Body of pancreas (tissue), 4 donors: ENCODE data around the gene CST3. TPM values are rescaled to one million over a fixed set of nuclear protein-coding genes. Genes with fewer than 3 reads are reported as not detected.
"Not testable (repeated sequence)": the region's sequence is repeated elsewhere in the genome, so short reads cannot be mapped to it uniquely, and the experiment has no call there.

Experiments
- ATAC-seq: fragments of 150-250 bp; one replicate; pipeline ENCODE4 v1.9.1; 2016
- DNase-seq, 4 donors: peaks; one replicate each; pipeline ENCODE4 v3.0.0-alpha.2; 2019
- H3K27ac ChIP-seq, 4 donors: fragments of 200-600 bp; sonication (generic); 1 replicate in 3 of 4; 2 replicates in 1 of 4; pipeline versions ENCODE4 v1.5.1 to v1.6.1; 2016 to 2019; ENCODE audit warnings: mild to moderate bottlenecking in 1 of 4, mixed read lengths in 1 of 4, moderate library complexity in 1 of 4
- H3K27me3 ChIP-seq, 2 donors: fragments of 200-600 bp; sonication (generic); one replicate each; pipeline ENCODE4 v1.6.0; 2016; ENCODE audit warnings: mild to moderate bottlenecking in 1 of 2
- H3K36me3 ChIP-seq, 2 donors: fragments of 200-600 bp; sonication (generic); replicated peaks in 1 of 2; 2 replicates each; pipeline ENCODE4 v1.5.1; 2016; ENCODE audit warnings: low read depth in 2 of 2; ENCODE audit not compliant: insufficient read depth in 1 of 2
- H3K4me1 ChIP-seq: fragments of 200-600 bp; sonication (generic); one replicate; pipeline ENCODE4 v1.6.0; 2016
- H3K4me3 ChIP-seq, 2 donors: fragments of 200-600 bp; sonication (generic); 1 replicate in 1 of 2; 2 replicates in 1 of 2; pipeline ENCODE4 v1.5.1; 2016 to 2019
- H3K9me3 ChIP-seq, 3 donors: fragments of 200-600 bp; sonication (generic); 1 replicate in 2 of 3; 2 replicates in 1 of 3; pipeline ENCODE4 v1.5.1; 2016
- POLR2A ChIP-seq, 3 donors: fragments of 450-650 bp; IDR thresholded peaks; one replicate each; pipeline ENCODE4 v1.6.1; 2016; ENCODE audit warnings: antibody characterized with exemption in 3 of 3, mild to moderate bottlenecking in 2 of 3
- WGBS, 2 donors: methylation state at CpG; one replicate each; pipeline ENCODE4 v1.1.5; 2017; 5-methylcytosine and 5-hydroxymethylcytosine counted together
- intact Hi-C: fragments of 100-400 bp; cut with DNase I; formaldehyde crosslinking; loops from one replicate; pipeline ENCODE4 v1.15.1; 2023
- total RNA-seq, 2 donors: library from RNA; depleted of rRNA; stranded (reverse); fragments of >200 nt; gene quantifications; one replicate each; pipeline ENCODE4 v1.1.0, GENCODE V29; 2016
- TF ChIP-seq, protein P1 (sequence below), 7 experiments: fragments of 450-650 bp in 4 of 7; fragments of 200-600 bp in 3 of 7; sonication (generic) in 3 of 7; IDR thresholded peaks; one replicate each; pipeline ENCODE4 v1.5.1; 2016 to 2019; ENCODE audit warnings: antibody characterized with exemption in 7 of 7

CST3 gene
- total RNA-seq, 2 donors from 2014 or later = 491 to 654 TPM

DNA sequence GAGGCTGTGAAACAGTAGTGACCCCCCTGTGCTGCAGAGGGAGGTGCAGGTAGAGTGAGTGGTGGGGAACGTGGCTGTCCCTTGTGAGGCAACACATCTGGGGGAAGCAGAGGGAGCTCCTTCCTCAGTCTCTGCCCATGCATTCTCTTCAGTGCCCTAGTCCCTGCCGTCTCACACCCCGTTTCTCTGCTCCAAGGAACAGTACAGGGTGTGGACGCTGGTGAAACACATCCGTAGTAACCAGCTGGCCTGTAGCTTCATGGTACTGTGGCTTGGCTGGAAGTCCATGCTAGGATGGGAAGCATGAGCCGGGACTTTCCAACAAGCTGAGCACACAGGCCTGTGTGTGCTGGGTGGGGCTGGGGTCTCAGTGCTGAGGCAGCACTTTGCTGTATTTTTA, 25.4 kb upstream of the CST3 start:
- ATAC-seq = no peak
- Histone ChIP-seq H3K4me1 (peaks cover 7% of the 10 kb centered on the region), H3K27me3 (no peaks in the 10 kb centered on the region), H3K27ac (no peak overlapping the region), H3K4me3 (no peak overlapping the region), H3K36me3 (no peaks in the 10 kb centered on the region), H3K9me3 (no peaks in the 10 kb centered on the region)
- WGBS, 2 donors = 64 to 88% methylated on average over 6 of the region's 6 CpGs
- intact Hi-C loops = no loop called here
- no peak for DNase-seq
- no peak for TF ChIP-seq POLR2A (IDR thresholded peaks at IDR 0.05)
- TF ChIP-seq, protein P1, sequence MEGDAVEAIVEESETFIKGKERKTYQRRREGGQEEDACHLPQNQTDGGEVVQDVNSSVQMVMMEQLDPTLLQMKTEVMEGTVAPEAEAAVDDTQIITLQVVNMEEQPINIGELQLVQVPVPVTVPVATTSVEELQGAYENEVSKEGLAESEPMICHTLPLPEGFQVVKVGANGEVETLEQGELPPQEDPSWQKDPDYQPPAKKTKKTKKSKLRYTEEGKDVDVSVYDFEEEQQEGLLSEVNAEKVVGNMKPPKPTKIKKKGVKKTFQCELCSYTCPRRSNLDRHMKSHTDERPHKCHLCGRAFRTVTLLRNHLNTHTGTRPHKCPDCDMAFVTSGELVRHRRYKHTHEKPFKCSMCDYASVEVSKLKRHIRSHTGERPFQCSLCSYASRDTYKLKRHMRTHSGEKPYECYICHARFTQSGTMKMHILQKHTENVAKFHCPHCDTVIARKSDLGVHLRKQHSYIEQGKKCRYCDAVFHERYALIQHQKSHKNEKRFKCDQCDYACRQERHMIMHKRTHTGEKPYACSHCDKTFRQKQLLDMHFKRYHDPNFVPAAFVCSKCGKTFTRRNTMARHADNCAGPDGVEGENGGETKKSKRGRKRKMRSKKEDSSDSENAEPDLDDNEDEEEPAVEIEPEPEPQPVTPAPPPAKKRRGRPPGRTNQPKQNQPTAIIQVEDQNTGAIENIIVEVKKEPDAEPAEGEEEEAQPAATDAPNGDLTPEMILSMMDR (IDR thresholded peaks at IDR 0.05) = no peak

DNA sequence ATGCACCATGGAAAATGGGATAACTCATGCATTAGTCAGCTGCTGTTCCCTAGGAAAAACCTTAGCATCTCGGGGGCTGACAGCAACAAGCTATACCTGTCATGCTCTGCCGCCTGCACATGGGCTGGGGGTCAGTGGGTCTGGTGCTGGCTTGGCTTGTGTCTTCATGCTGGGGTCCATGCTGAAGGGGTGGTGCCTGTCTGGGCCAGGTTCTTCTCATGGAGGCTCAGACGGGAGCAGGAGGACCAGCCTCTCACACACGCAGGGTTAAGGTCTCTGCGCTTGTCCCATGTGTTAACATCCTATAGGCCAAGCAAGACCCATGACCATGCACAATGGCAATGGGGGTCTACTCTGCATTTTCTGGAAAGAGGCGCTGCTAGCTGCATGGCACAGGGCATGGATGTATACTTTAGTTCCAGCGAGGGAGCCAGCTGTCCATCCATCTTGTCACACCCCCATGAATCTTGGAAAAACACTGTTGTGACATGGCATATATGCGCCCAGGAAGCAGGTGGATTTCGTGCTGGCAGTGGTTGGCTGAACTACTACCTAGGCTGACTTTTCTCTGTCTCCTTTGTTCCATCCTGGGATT, 24.6 kb upstream of the CST3 start:
- Histone ChIP-seq H3K27me3 (no peaks in the 10 kb centered on the region), H3K9me3 (no peaks in the 10 kb centered on the region), H3K4me3 (no peak overlapping the region), H3K4me1 (peaks cover 7% of the 10 kb centered on the region), H3K36me3 (no peaks in the 10 kb centered on the region), H3K27ac (no peak overlapping the region)
- 77 to 91% methylated on average over 6 to 9 of the region's 9 CpGs for WGBS, 2 donors
- TF ChIP-seq, protein P1 (IDR thresholded peaks at IDR 0.05) = no peak
- TF ChIP-seq POLR2A (IDR thresholded peaks at IDR 0.05) = no peak
- intact Hi-C loops = no loop called here
- ATAC-seq (no peak), DNase-seq (no peak)

DNA sequence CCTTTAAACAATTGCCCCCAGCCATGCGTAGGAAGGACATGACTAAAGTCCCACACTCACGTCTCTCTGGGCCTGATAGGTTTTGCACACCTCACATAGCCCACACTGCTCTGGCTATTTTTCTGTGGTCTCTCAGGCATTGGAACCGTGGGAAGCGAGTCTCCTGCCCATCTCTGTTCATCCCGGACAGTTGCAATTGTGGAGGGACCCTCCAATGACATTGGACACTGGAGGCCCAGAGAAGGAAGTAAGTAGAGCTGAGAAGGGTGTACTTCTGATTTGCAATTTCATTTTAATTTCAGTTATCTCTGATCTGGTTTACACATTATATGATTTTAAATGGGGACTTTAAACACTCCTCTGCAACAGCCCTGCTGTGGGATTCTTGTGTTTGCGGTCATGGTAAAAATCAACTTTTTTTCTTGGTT, 23.3 kb upstream of the CST3 start:
- intact Hi-C loops = no loop called here
- Histone ChIP-seq H3K9me3 (no peaks in the 10 kb centered on the region), H3K27me3 (no peaks in the 10 kb centered on the region), H3K36me3 (no peaks in the 10 kb centered on the region), H3K4me3 (no peak overlapping the region), H3K4me1 (peaks cover 10% of the 10 kb centered on the region), H3K27ac (no peak overlapping the region)
- no peak for ATAC-seq
- DNase-seq = no peak
- 80 to 83% methylated on average over 6 of the region's 6 CpGs for WGBS, 2 donors
- TF ChIP-seq, protein P1 (IDR thresholded peaks at IDR 0.05) = no peak
- no peak for TF ChIP-seq POLR2A (IDR thresholded peaks at IDR 0.05)

DNA sequence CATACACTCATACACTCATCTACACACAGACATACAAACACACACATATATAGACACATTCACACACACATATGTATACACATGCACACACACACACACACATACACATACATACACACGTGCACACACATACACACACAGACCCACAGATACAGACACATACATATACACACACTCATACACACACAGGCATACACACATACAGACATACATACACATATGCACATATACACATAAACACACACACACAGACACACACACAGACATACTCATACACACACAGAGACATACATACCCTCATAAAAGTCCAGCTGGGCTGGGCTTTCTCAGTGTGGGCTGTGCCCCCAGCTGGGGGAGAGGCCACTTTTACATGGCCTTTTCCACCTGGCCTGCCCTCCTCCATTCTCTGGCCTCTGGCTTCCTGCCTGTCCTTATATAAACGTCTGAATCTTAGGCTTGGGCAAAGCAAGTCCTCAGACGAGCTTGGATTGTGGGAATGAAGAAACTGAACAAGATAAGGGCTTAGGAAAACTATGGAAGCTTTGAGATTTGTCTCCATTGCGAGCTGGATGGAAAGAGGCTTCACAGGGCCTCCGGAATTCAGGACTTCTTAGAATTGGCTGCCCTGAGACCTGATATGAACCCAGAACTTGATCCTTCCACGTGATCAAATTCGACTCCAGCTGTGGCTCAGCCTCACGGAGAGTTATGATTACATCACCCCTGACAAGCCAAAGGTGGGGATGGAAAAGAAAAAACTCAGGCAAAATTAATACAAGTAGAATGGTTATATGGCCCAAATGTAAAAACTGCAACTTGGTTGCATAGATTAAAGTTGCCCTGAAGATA, 22.5 kb upstream of the CST3 start:
- intact Hi-C loops = no loop called here
- TF ChIP-seq, protein P1 (IDR thresholded peaks at IDR 0.05) = no peak
- no peak for TF ChIP-seq POLR2A (IDR thresholded peaks at IDR 0.05)
- Histone ChIP-seq H3K27ac (peak overlapping the region in 1 of 4 donors; percentile 14), H3K4me3 (no peak overlapping the region), H3K4me1 (peaks cover 13% of the 10 kb centered on the region), H3K36me3 (no peaks in the 10 kb centered on the region), H3K27me3 (no peaks in the 10 kb centered on the region), H3K9me3 (no peaks in the 10 kb centered on the region)
- ATAC-seq (no peak), DNase-seq (no peak)
- 55 to 59% methylated on average over 8 of the region's 8 CpGs for WGBS, 2 donors

DNA sequence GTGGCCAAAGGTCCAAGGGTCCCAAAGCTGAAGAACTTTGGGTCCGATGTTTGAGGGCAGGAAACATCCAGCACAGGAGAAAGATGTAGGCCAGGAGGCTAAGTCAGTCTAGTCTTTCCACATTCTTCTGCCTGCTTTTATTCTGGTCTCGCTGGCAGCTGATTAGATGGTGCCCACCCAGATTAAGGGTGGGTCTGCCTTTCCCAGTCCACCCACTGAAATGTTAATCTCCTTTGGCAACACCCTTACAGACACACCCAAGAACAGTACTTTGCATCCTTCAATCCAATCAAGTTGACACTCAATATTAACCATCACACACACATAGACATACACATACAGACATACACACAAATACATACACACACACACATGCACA, 21.8 kb upstream of the CST3 start:
- H3K4me1 ChIP-seq = peaks cover 13% of the 10 kb centered on the region
- H3K4me3 ChIP-seq, intact Hi-C loops, DNase-seq, H3K27ac ChIP-seq, H3K36me3 ChIP-seq, H3K27me3 ChIP-seq, H3K9me3 ChIP-seq, ATAC-seq: not testable (repeated sequence)
- WGBS, 2 donors = 87 to 94% methylated on average over 2 of the region's 2 CpGs
